GM19463 (cell line): ENCODE data around the gene ZER1.
"Not testable (repeated sequence)": the region's sequence is repeated elsewhere in the genome, so short reads cannot be mapped to it uniquely, and the experiment has no call there.

Experiments used
- ATAC-seq: cut with Tn5 transposase; IDR thresholded peaks from one replicate; pipeline ENCODE4 v1.9.1; 2021; ENCODE audit warnings: mild to moderate bottlenecking, moderate library complexity; ENCODE audit not compliant: unreplicated experiment

The ZER1 gene

DNA sequence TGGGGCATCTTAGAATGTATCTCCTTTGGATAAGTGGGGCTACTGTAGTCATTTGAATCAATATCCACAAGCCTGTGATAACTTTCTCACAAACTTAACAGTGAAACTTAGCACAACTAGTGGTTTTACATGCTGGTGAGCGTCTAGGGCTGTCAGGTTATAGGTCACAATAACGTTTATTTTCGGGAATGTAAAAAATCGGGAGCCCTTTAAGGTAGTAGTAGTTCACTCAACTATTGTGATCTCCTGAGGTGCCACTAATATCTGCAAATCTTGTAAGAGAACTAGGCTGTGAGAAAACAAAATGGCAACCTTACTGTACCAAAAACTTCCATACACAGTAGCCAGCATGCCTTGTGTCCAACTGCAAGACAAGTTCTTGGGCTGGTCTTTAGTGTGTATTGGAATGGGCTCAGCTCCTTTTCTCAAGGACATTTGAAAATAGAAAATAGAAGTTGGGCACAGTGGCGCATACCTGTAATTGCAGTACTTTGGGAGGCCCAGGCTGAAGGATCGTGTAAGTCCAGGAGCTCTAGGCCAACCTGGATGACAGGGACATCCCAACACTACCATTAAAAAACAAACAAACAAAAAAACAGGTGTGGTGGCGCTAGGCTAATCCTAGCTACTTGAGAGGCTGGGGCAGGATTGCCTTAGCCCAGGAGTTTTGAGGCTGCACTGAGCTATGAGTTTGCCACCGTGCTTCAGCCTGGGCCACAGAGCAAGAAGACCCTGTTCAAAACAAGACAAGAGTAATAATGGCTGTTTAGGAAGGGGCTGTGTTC, 74.6 kb downstream of the ZER1 start:
- no peak for ATAC-seq

- no peak for ATAC-seq
Measured at GRCh38 chr9:128694344-128694743, 77.4 kb downstream of the ZER1 start.

GRCh38 chr9:128693738-128694137, 78.0 kb downstream of the ZER1 start:
- ATAC-seq = not testable (repeated sequence)

GRCh38 chr9:128690684-128691034, 81.1 kb downstream of the ZER1 start:
- no peak for ATAC-seq

GRCh38 chr9:128689820-128690683, 81.7 kb downstream of the ZER1 start:
- no peak for ATAC-seq

- peak; percentile 28 for ATAC-seq
Measured at GRCh38 chr9:128689293-128689774, 82.4 kb downstream of the ZER1 start.

DNA sequence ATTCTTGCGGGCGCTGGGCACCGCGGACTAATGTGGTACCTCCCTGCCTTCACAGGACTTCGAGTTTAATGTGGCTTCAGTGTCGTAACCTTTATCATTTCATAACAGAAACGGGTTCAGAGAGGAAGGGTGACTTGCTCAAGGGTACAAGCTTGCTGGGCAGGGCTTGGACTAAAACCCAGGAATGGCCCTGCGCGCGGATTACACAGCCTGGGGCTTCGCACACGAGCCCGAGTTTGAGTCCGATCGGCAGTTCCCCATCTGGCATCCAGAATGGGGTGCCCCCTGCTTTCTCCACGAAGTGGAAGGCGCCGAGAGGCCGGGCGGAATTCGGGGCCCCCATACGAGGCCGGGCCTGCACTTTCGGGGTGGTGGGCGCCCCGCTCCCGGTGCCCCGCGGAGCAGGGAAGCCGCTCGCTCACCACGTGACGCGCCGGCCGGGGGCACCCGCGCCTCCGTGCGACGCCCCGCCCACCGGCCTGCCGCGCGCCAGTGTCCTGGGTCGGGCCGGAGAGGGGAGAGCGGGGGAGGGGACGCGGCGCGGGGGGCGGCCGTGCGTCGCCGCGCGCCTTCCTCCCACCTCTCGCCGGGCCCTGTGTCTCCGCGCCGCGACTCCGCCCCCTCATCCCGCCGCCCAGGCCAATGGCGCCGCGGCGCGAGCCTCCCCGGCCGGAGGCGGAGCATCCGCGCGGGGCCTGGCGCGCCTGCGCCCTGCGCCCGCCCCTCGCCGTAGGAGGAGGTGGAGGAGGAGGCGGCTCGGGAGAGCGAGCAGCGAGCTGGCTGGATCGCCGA, 83.0 kb downstream of the ZER1 start, which contains the start of gene SET:
TSS of gene SET (plus strand) at position 722 of the 792 bp plus-strand sequence. CDS start 361 bp downstream, outside the sequence.
- peak; percentile 71 for ATAC-seq

DNA sequence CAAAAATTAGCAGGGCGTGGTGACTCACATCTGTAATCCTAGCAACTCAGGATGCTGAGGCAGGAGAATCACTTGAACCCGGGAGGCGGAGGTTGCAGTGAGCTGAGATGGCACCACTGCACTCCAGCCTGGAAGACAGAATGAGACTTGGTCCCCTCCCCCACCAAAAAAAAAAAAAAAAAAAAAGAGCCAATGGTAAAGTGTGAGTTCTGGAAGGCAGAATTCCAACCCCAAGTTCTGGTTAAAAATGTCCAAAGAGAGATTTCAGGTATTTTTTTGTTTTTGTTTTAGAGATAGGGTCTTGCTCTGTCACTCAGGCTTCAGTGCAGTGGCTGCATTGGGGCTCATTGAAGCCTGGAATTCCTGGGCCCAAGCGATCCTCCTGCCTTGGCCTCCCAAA, 84.3 kb downstream of the ZER1 start:
- no peak for ATAC-seq

- no peak for ATAC-seq
Measured at GRCh38 chr9:128685636-128686489, 85.9 kb downstream of the ZER1 start.

DNA sequence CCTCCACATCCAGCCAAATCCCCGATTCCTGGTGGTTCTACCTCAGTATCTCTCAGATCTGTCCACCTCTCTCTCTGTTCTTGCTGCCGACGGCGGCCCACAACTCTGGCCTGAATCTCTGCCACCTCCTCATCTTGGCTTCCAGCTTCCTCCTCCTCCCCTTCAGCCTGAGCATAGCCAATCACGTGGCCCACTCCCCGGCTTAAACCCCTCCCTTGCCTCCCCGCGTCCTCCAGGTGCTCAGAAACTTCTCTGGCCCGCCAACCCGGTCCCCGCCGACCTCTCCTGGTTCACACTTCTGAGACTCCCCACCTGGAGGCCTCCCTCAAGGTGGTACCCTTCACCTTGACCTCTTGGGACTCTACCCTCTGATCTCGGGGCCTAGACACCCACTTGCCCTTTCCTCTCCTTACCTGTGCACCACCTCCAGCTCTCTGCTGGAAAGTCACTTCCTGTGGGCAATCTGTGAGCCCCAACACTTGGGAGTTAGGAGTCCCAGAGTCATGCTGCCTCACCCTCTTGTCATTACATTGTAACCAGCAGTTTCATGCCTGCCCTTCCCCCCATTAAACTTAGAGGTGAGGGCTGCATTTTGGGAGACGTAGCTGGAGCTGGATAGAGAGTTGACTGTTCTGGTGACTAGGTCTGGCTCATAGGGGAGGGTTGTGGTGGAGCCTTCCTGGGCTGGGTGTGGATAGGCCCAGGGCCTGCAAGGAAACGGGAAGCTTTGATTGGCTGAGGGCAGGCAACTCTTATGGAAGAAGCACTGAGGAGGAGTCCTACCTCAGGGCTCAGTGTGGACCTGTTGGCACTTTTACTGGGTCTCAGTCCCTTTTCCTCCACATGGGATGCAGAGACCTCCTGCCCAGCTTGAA, 87.2 kb downstream of the ZER1 start:
- ATAC-seq = no peak

GRCh38 chr9:128684065-128684324, 87.7 kb downstream of the ZER1 start:
- ATAC-seq = no peak

DNA sequence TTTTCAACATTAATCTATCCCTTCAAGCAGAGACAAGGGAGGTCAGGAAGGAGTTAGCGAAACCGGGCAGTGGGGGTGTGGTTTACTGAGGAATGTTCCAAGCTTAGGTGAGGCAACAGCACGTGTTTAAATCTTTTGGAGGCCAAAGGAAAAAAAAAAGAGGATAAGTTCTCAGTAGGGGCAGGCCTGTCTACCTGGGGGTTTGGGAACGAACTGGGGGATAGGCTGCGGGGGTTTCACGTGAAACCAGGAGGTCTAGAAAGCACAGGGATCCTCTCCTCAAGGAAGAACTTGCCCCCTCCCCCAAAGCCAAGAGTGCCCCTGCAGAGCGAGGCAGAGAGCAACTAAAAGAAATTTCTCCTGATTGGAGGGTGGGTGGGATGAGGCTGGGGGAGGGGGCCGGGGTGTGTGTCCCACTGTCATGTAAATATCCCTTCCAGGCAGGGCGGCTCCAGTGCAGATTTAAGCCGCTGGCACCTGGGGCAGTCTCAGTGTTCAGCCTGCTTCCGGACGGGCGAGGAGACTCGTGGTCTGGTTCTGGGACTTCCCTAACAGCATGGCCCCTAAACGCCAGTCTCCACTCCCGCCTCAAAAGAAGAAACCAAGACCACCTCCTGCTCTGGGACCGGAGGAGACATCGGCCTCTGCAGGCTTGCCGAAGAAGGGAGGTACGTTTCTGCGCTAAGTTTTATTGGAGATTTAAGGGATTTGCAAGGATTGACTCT, 88.2 kb downstream of the ZER1 start:
- no peak for ATAC-seq
